GM04503 (cell line): ENCODE data around the gene PAX8.
A peak's percentile ranks its signal among the peaks of the same experiment; 100 is the strongest.

Source experiments
- DNase-seq: peaks from one replicate; pipeline ENCODE4 v3.0.0-alpha.2; 2012; ENCODE audit warnings: low read depth

PAX8 gene

GRCh38 chr2:113219889-113220641 is 58.7 kb downstream of the PAX8 start:
- no peak for DNase-seq

- no peak for DNase-seq
Measured at GRCh38 chr2:113219525-113219888, 59.2 kb downstream of the PAX8 start.

GRCh38 chr2:113219092-113219441 is 59.7 kb downstream of the PAX8 start:
- DNase-seq, result no peak

- DNase-seq, result peak; percentile 54
Measured at GRCh38 chr2:113218283-113219091, 60.2 kb downstream of the PAX8 start.

GRCh38 chr2:113217455-113218282 is 61.1 kb downstream of the PAX8 start:
- DNase-seq, result no peak

- no peak for DNase-seq
Measured at GRCh38 chr2:113216891-113217454, 61.7 kb downstream of the PAX8 start.

GRCh38 chr2:113216321-113216720 is 62.4 kb downstream of the PAX8 start:
- DNase-seq, result no peak

- no peak for DNase-seq
Measured at GRCh38 chr2:113215056-113215455, 63.7 kb downstream of the PAX8 start.

GRCh38 chr2:113214141-113214540 is 64.6 kb downstream of the PAX8 start:
- DNase-seq, result no peak

GRCh38 chr2:113213061-113213930 is 65.4 kb downstream of the PAX8 start:
- DNase-seq, result no peak

GRCh38 chr2:113212245-113213060 is 66.3 kb downstream of the PAX8 start:
- no peak for DNase-seq

- DNase-seq, result peak; percentile 63
Measured at GRCh38 chr2:113211226-113212105, 67.3 kb downstream of the PAX8 start.

GRCh38 chr2:113209646-113210171 is 69.0 kb downstream of the PAX8 start:
- DNase-seq, result no peak

- no peak for DNase-seq
Measured at GRCh38 chr2:113209011-113209645, 69.6 kb downstream of the PAX8 start.

GRCh38 chr2:113208396-113208795 is 70.3 kb downstream of the PAX8 start:
- no peak for DNase-seq

GRCh38 chr2:113207021-113207420 is 71.7 kb downstream of the PAX8 start:
- no peak for DNase-seq

- DNase-seq, result no peak
Measured at GRCh38 chr2:113206251-113206650, 72.5 kb downstream of the PAX8 start.

- DNase-seq, result no peak
Measured at GRCh38 chr2:113203901-113204519, 74.7 kb downstream of the PAX8 start.
